Activated CD4-positive, alpha-beta T cell treated with anti-CD3 and anti-CD28 coated beads for 24 hours (primary cell): Measurements from ENCODE around the gene PDE11A.
"Not testable (repeated sequence)": the region's sequence is repeated elsewhere in the genome, so short reads cannot be mapped to it uniquely, and the experiment has no call there.

Experiments
- DNase-seq, 2 donors: peaks; one replicate each; pipeline ENCODE4 v3.0.0-alpha.2; 2020; ENCODE audit warnings: low read depth in 2 of 2

Gene PDE11A

GRCh38 chr2:177883177-177883576 is 189.4 kb downstream of the PDE11A start:
- no peak for DNase-seq

GRCh38 chr2:177882501-177882900 is 190.1 kb downstream of the PDE11A start:
- no peak for DNase-seq

GRCh38 chr2:177881921-177882320 is 190.7 kb downstream of the PDE11A start:
- no peak for DNase-seq

- no peak for DNase-seq
Observed at GRCh38 chr2:177881008-177881747, 191.4 kb downstream of the PDE11A start.

- no peak for DNase-seq
Observed at GRCh38 chr2:177880285-177880684, 192.3 kb downstream of the PDE11A start.

- DNase-seq = no peak
Observed at GRCh38 chr2:177876950-177877349, 195.6 kb downstream of the PDE11A start.

GRCh38 chr2:177874686-177875085 is 197.9 kb downstream of the PDE11A start:
- DNase-seq = no peak

- no peak for DNase-seq
Observed at GRCh38 chr2:177873915-177874314, 198.7 kb downstream of the PDE11A start.

GRCh38 chr2:177872286-177872685 is 200.3 kb downstream of the PDE11A start:
- DNase-seq = no peak

GRCh38 chr2:177869912-177870311 is 202.7 kb downstream of the PDE11A start:
- no peak for DNase-seq

GRCh38 chr2:177869209-177869608 is 203.4 kb downstream of the PDE11A start:
- DNase-seq = no peak

GRCh38 chr2:177868806-177869205 is 203.8 kb downstream of the PDE11A start:
- DNase-seq = no peak

GRCh38 chr2:177857538-177857937 is 215.0 kb downstream of the PDE11A start:
- no peak for DNase-seq

GRCh38 chr2:177852389-177852788 is 220.2 kb downstream of the PDE11A start:
- DNase-seq = no peak

GRCh38 chr2:177843188-177843587 is 229.4 kb downstream of the PDE11A start:
- no peak for DNase-seq

- DNase-seq = no peak
Observed at GRCh38 chr2:177842243-177842642, 230.3 kb downstream of the PDE11A start.

- DNase-seq = not testable (repeated sequence)
Observed at GRCh38 chr2:177835418-177836204, 237.0 kb downstream of the PDE11A start.

GRCh38 chr2:177832611-177833433 is 239.8 kb downstream of the PDE11A start:
- DNase-seq = no peak

- DNase-seq = no peak
Observed at GRCh38 chr2:177830881-177831386, 241.6 kb downstream of the PDE11A start.

GRCh38 chr2:177828557-177828956 is 244.0 kb downstream of the PDE11A start:
- DNase-seq = no peak

- no peak for DNase-seq
Observed at GRCh38 chr2:177826897-177827296, 245.7 kb downstream of the PDE11A start.

- no peak for DNase-seq
Observed at GRCh38 chr2:177822941-177823340, 249.6 kb downstream of the PDE11A start.
